Nephron (organoid): ENCODE data around the gene TIGD3.

Source experiments
- H3K27ac Mint-ChIP-seq, 3 experiments: 2 replicates each; pipeline ENCODE4 v1.8.0; 2020; ENCODE audit warnings: mixed read lengths in 3 of 3, mild to moderate bottlenecking in 2 of 3, moderate library complexity in 1 of 3
- H3K27me3 Mint-ChIP-seq: 2 replicates; pipeline ENCODE4 v1.8.0; 2021; ENCODE audit warnings: low read depth, mild to moderate bottlenecking, moderate library complexity, mixed read lengths
- H3K36me3 Mint-ChIP-seq: 2 replicates; pipeline ENCODE4 v1.8.0; 2020; ENCODE audit warnings: low read depth, mixed read lengths
- H3K4me1 Mint-ChIP-seq: 2 replicates; pipeline ENCODE4 v1.8.0; 2020; ENCODE audit warnings: mixed read lengths
- H3K4me3 Mint-ChIP-seq, 3 experiments: 2 replicates each; pipeline ENCODE4 v1.8.0; 2020; ENCODE audit warnings: mild to moderate bottlenecking in 3 of 3, mixed read lengths in 3 of 3, moderate library complexity in 2 of 3
- H3K9me3 Mint-ChIP-seq: 2 replicates; pipeline ENCODE4 v1.8.0; 2020; ENCODE audit warnings: mixed read lengths
- TF ChIP-seq, protein P1 (sequence below), 3 experiments: fragments of 200-600 bp; sonication (generic); IDR thresholded peaks; one replicate each; pipeline ENCODE4 v1.5.0; 2021; ENCODE audit warnings: antibody characterized with exemption in 3 of 3; ENCODE audit not compliant: unreplicated experiment in 3 of 3

Gene TIGD3

DNA sequence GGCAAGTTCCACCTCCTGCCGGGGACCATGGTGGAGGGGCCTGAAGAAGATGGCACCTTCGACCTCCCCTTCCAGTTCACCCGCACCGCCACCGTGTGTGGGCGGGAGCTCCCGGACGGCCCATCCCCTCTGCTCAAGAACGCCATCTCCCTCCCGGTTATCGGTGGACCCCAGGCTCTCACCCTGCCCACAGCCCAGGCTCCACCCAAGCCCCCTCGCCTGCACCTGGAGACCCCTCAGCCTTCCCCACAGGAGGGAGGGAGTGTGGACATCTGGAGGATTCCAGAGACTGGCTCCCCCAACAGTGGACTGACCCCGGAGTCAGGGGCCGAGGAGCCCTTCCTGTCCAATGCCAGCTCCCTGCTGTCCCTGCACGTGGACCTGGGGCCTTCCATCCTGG, 33.5 kb upstream of the TIGD3 start:
- peaks cover 18% of the 10 kb centered on the region for H3K36me3 Mint-ChIP-seq
- TF ChIP-seq, protein P1, sequence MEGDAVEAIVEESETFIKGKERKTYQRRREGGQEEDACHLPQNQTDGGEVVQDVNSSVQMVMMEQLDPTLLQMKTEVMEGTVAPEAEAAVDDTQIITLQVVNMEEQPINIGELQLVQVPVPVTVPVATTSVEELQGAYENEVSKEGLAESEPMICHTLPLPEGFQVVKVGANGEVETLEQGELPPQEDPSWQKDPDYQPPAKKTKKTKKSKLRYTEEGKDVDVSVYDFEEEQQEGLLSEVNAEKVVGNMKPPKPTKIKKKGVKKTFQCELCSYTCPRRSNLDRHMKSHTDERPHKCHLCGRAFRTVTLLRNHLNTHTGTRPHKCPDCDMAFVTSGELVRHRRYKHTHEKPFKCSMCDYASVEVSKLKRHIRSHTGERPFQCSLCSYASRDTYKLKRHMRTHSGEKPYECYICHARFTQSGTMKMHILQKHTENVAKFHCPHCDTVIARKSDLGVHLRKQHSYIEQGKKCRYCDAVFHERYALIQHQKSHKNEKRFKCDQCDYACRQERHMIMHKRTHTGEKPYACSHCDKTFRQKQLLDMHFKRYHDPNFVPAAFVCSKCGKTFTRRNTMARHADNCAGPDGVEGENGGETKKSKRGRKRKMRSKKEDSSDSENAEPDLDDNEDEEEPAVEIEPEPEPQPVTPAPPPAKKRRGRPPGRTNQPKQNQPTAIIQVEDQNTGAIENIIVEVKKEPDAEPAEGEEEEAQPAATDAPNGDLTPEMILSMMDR (IDR thresholded peaks at IDR 0.05; ENCODE audit: unreplicated experiment in 3 of 3), result no peak

DNA sequence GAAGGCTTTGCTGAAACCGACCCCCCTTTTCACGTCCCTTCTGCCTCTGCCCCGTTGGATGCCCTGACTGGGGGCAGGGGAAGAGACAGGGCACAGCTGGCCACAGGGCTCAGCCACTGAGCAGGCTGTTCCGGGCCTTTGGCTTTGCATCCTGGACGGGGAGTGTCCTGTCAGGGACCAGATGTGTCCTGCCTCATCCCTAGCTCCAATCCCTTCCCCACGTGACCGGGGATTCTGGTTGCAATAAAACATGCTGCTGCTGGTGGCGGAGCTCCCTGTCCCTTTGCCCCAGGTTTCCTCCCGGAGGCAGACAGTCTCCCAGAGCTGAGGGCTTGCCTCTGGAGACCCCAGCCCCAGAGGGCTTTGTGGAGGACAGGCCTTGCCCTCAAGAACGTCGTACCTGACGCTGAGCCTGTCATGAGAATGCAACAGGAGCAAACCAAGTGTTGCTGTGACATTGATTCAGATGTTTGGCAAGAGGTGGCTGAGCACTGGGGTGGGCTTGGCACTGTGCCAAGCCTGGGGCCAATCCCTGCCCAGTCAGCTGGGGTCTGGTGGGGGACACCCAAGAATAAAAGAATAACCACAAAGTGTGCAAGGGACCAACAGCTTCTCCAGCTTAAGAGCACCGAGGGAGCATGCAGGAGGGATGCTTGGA, 32.6 kb upstream of the TIGD3 start:
- Mint-ChIP-seq H3K9me3 (no peaks in the 10 kb centered on the region), H3K27me3 (peaks cover 3% of the 10 kb centered on the region), H3K27ac (peak overlapping the region in 1 of 3 experiments; percentile 4), H3K36me3 (peaks cover 18% of the 10 kb centered on the region), H3K4me1 (peaks cover 13% of the 10 kb centered on the region), H3K4me3 (no peak overlapping the region)
- TF ChIP-seq, protein P1 (IDR thresholded peaks at IDR 0.05; ENCODE audit: unreplicated experiment in 3 of 3), result no peak

More for the DNA sequence above, 33.5 kb upstream of the TIGD3 start:
- peaks cover 3% of the 10 kb centered on the region for H3K27me3 Mint-ChIP-seq
- H3K9me3 Mint-ChIP-seq, result no peaks in the 10 kb centered on the region
- no peak overlapping the region for H3K27ac Mint-ChIP-seq
- H3K4me3 Mint-ChIP-seq, result no peak overlapping the region
- H3K4me1 Mint-ChIP-seq, result peaks cover 21% of the 10 kb centered on the region

DNA sequence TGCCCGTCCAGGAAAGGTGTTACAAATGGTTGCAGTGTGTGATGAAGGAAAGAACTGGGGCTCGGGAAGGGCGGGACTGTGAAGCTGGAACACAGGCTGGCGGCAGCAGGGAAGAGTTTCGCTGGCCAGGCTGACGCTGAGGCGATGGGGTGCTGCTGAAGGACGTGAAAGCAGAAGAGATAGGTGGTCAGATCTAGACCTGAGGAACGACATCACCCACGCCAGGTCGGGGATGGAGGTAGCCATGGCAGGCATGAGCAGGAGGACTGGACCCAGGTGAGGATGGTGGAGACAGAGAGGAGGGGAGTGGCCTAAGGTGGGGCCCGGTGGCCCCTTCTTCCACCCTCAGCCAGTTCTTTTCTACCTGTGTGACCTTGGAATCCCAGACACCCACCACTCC, 30.7 kb upstream of the TIGD3 start:
- H3K9me3 Mint-ChIP-seq, result no peaks in the 10 kb centered on the region
- TF ChIP-seq, protein P1 (IDR thresholded peaks at IDR 0.05; ENCODE audit: unreplicated experiment in 3 of 3), result no peak
- peaks cover 18% of the 10 kb centered on the region for H3K36me3 Mint-ChIP-seq
- H3K27me3 Mint-ChIP-seq, result peaks cover 3% of the 10 kb centered on the region
- H3K4me3 Mint-ChIP-seq, result no peak overlapping the region
- H3K4me1 Mint-ChIP-seq, result peaks cover 6% of the 10 kb centered on the region
- H3K27ac Mint-ChIP-seq, result peak overlapping the region in 1 of 3 experiments; percentile 15

DNA sequence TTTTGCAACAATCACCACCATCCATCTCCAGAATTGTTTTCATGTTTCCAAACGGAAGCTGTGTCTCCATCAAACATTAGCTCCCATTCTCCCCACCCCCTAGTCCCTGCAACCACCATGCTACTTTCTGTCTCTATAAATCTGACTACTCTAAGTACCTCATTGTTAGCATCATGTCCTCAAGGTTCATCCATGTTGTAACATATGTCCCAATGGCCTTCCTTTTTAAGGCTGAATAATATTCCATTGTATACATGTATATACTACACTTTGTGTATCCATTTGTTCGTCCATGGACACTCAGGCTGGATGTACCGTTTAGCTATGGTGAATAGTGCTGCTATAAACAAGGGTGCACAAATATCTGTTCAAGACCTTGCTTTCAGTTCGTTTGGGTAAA, 29.1 kb upstream of the TIGD3 start:
- Mint-ChIP-seq H3K36me3 (peaks cover 17% of the 10 kb centered on the region), H3K9me3 (no peaks in the 10 kb centered on the region), H3K4me1 (peaks cover 13% of the 10 kb centered on the region), H3K4me3 (no peak overlapping the region), H3K27me3 (peaks cover 6% of the 10 kb centered on the region), H3K27ac (no peak overlapping the region)
- TF ChIP-seq, protein P1 (IDR thresholded peaks at IDR 0.05; ENCODE audit: unreplicated experiment in 3 of 3), result no peak

DNA sequence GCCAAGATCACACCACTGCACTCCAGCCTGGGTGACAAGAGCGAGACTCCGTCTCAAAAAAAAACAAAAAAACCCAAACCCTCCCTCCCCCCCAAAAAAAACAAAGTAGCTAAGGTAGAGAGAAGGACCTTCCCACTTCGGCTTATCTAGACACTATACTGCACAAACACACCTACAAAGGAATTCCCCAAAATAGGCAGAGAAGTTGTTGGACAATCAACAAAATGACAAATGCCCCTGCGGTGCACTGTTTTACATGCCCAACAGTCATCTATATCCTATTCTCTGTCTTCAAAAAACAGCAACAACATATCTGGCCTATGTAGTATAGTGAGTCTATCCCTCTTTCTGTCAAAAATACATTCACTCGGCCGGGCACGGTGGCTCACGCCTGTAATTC, 27.5 kb upstream of the TIGD3 start:
- peaks cover 12% of the 10 kb centered on the region for H3K4me1 Mint-ChIP-seq
- no peak overlapping the region for H3K27ac Mint-ChIP-seq
- H3K9me3 Mint-ChIP-seq, result no peaks in the 10 kb centered on the region
- H3K36me3 Mint-ChIP-seq, result peaks cover 10% of the 10 kb centered on the region
- TF ChIP-seq, protein P1 (IDR thresholded peaks at IDR 0.05; ENCODE audit: unreplicated experiment in 3 of 3), result no peak
- peaks cover 6% of the 10 kb centered on the region for H3K27me3 Mint-ChIP-seq
- no peak overlapping the region for H3K4me3 Mint-ChIP-seq

DNA sequence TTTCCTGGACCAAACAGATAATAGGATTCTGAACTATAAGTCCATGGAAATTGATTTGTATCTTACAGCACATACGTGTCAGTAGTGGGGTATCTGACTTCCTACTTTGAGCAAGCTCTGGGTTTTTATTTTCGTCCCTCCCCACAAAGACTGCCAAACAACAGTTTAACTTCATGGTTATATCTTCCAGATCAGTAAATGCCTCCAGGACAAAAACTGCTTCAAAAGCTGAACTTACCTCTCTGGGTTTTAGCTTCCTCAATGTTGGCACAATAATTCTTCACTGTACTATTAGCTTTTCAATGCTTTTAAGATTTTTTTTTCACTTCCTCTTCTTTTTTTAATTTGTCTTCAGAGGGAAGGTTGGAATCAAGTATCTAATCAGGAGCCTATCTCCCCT, 25.1 kb upstream of the TIGD3 start:
- Mint-ChIP-seq H3K4me3 (no peak overlapping the region), H3K36me3 (no peaks in the 10 kb centered on the region), H3K27ac (peak overlapping the region in 1 of 3 experiments; percentile 11), H3K9me3 (no peaks in the 10 kb centered on the region), H3K4me1 (peaks cover 14% of the 10 kb centered on the region), H3K27me3 (peaks cover 7% of the 10 kb centered on the region)
- TF ChIP-seq, protein P1 (IDR thresholded peaks at IDR 0.05; ENCODE audit: unreplicated experiment in 3 of 3), result no peak
